Loucy (cell line): ENCODE measurements around the gene ENC1.

ENCODE experiments used
- H2AFZ ChIP-seq: fragments of 200-600 bp; sonication (generic); 2 replicates; pipeline ENCODE4 v1.6.0; 2016; ENCODE audit warnings: antibody characterized with exemption, mild to moderate bottlenecking, low read length, moderate library complexity
- H3F3A ChIP-seq: fragments of 200-600 bp; 2 replicates; pipeline ENCODE4 v1.6.0; 2016; ENCODE audit warnings: antibody characterized with exemption, low read depth, mild to moderate bottlenecking
- H3K27me3 ChIP-seq: fragments of 200-600 bp; sonication (generic); 2 replicates; pipeline ENCODE4 v1.6.1; 2014; ENCODE audit warnings: low read length, mild to moderate bottlenecking; ENCODE audit not compliant: insufficient read depth, poor library complexity, severe bottlenecking
- H3K36me3 ChIP-seq: fragments of 200-600 bp; sonication (generic); 2 replicates; pipeline ENCODE4 v1.6.1; 2016; ENCODE audit warnings: low read length; ENCODE audit not compliant: insufficient read depth
- H3K4me1 ChIP-seq: fragments of 200-600 bp; sonication (generic); 2 replicates; pipeline ENCODE4 v1.5.1; 2014; ENCODE audit warnings: low read length, mild to moderate bottlenecking; ENCODE audit not compliant: insufficient read depth, poor library complexity, severe bottlenecking
- H3K4me2 ChIP-seq: fragments of 200-600 bp; sonication (generic); 2 replicates; pipeline ENCODE4 v1.6.0; 2014; ENCODE audit warnings: antibody characterized with exemption, low read length, low read depth, mild to moderate bottlenecking; ENCODE audit not compliant: poor library complexity, severe bottlenecking
- H3K4me3 ChIP-seq: fragments of 200-600 bp; sonication (generic); 2 replicates; pipeline ENCODE4 v1.5.1; 2014; ENCODE audit warnings: low read length, mild to moderate bottlenecking, mixed read lengths; ENCODE audit not compliant: poor library complexity, severe bottlenecking
- H3K79me2 ChIP-seq: fragments of 200-600 bp; sonication (generic); 2 replicates; pipeline ENCODE4 v1.6.1; 2014; ENCODE audit warnings: low read length; ENCODE audit not compliant: insufficient read depth
- H3K9ac ChIP-seq: fragments of 200-600 bp; sonication (generic); 2 replicates; pipeline ENCODE4 v1.6.0; 2014; ENCODE audit warnings: mild to moderate bottlenecking, low read depth, low read length, moderate library complexity; ENCODE audit not compliant: poor library complexity, severe bottlenecking
- H3K9me2 ChIP-seq: fragments of 200-600 bp; sonication (generic); replicated peaks from 2 replicates; pipeline ENCODE4 v1.6.1; 2016; ENCODE audit warnings: low read depth, low read length, mixed read lengths
- H3K9me3 ChIP-seq: fragments of 200-600 bp; sonication (generic); 2 replicates; pipeline ENCODE4 v1.6.1; 2014; ENCODE audit warnings: mild to moderate bottlenecking, antibody characterized with exemption, low read length, low read depth; ENCODE audit not compliant: insufficient read depth
- H4K20me1 ChIP-seq: fragments of 200-600 bp; sonication (generic); 2 replicates; pipeline ENCODE4 v1.6.0; 2014; ENCODE audit warnings: antibody characterized with exemption, low read length, mild to moderate bottlenecking; ENCODE audit not compliant: insufficient read depth, poor library complexity, severe bottlenecking
- CTCF ChIP-seq: fragments of 200-600 bp; sonication (generic); conservative IDR thresholded peaks from 2 replicates; pipeline ENCODE4 v1.5.1; 2014; ENCODE audit warnings: mild to moderate bottlenecking, antibody characterized with exemption, low read length
- EZH2phosphoT487 ChIP-seq: fragments of 200-600 bp; IDR thresholded peaks from 2 replicates; pipeline ENCODE4 v1.6.1; 2018; ENCODE audit warnings: antibody characterized with exemption, mild to moderate bottlenecking, moderate library complexity, borderline replicate concordance

Gene ENC1

GRCh38 chr5:74638970-74639806, 1.3 kb downstream of the ENC1 start:
- Histone ChIP-seq H3K4me1 (peaks cover 34% of the 10 kb centered on the region), H3K4me2 (peak overlapping the region; percentile 89), H3K9ac (peak overlapping the region; percentile 95), H3K36me3 (peaks cover 19% of the 10 kb centered on the region; the same call in 1 of the 2 replicates), H3K79me2 (peaks cover 60% of the 10 kb centered on the region), H3F3A (no peaks in the 10 kb centered on the region), H4K20me1 (peaks cover 18% of the 10 kb centered on the region), H3K9me3 (no peaks in the 10 kb centered on the region), H2AFZ (0 out of 2 replicates have a peak overlapping the region, but pooled peaks have one; percentile 77), H3K9me2 (no peaks in the 10 kb centered on the region), H3K4me3 (peak overlapping the region; percentile 86), H3K27me3 (no peaks in the 10 kb centered on the region)
- TF ChIP-seq CTCF (no peak), EZH2phosphoT487 (no peak)

- Histone ChIP-seq H2AFZ (no peak overlapping the region), H3K27me3 (no peaks in the 10 kb centered on the region), H3K9me3 (no peaks in the 10 kb centered on the region), H3K4me2 (peak overlapping the region; percentile 89), H3K9me2 (no peaks in the 10 kb centered on the region), H3K4me3 (peak overlapping the region; percentile 86), H3K9ac (peak overlapping the region; percentile 95), H4K20me1 (peaks cover 18% of the 10 kb centered on the region), H3F3A (no peaks in the 10 kb centered on the region), H3K36me3 (peaks cover 22% of the 10 kb centered on the region; the same call in 1 of the 2 replicates), H3K79me2 (peaks cover 65% of the 10 kb centered on the region), H3K4me1 (peaks cover 34% of the 10 kb centered on the region)
- TF ChIP-seq CTCF (no peak), EZH2phosphoT487 (no peak)
Measured at GRCh38 chr5:74638544-74638969, 2.0 kb downstream of the ENC1 start.

DNA sequence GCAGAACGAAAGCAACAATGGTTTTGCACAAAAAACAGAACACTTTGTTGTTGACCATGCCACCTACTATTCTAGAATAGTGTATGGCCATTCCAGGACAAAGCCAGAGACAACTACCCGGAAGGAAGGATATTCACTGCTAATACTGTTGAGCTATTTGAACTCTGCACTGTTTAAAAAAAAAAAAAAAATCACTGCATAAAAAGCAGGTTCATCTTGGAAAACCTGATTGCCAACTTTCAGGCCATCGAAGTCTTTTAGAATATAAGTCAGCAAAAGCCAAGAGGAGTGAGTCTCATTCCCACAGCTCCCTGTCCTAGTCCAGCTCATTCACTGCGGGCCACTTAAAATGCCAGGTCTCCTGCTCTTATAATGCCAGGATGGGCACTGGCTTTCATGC, 4.0 kb downstream of the ENC1 start:
- Histone ChIP-seq H3K27me3 (no peaks in the 10 kb centered on the region), H2AFZ (no peak overlapping the region), H3F3A (no peaks in the 10 kb centered on the region), H3K9me2 (no peaks in the 10 kb centered on the region), H4K20me1 (peaks cover 18% of the 10 kb centered on the region), H3K4me2 (peak overlapping the region; percentile 89), H3K9ac (no peak overlapping the region), H3K4me3 (no peak overlapping the region), H3K9me3 (no peaks in the 10 kb centered on the region), H3K4me1 (peaks cover 39% of the 10 kb centered on the region), H3K79me2 (peaks cover 85% of the 10 kb centered on the region), H3K36me3 (peaks cover 32% of the 10 kb centered on the region; the same call in 1 of the 2 replicates)
- TF ChIP-seq CTCF (no peak), EZH2phosphoT487 (no peak)
